Dedifferentiated amniotic fluid mesenchymal stem cell (primary cell): ENCODE measurements around the gene HAUS6.
"Not testable (repeated sequence)": the region's sequence is repeated elsewhere in the genome, so short reads cannot be mapped to it uniquely, and the experiment has no call there.

Experiments used
- DNase-seq: peaks from one replicate; pipeline ENCODE4 v3.0.0-alpha.2; 2016; ENCODE audit errors: extremely low spot score

HAUS6 gene, protein sequence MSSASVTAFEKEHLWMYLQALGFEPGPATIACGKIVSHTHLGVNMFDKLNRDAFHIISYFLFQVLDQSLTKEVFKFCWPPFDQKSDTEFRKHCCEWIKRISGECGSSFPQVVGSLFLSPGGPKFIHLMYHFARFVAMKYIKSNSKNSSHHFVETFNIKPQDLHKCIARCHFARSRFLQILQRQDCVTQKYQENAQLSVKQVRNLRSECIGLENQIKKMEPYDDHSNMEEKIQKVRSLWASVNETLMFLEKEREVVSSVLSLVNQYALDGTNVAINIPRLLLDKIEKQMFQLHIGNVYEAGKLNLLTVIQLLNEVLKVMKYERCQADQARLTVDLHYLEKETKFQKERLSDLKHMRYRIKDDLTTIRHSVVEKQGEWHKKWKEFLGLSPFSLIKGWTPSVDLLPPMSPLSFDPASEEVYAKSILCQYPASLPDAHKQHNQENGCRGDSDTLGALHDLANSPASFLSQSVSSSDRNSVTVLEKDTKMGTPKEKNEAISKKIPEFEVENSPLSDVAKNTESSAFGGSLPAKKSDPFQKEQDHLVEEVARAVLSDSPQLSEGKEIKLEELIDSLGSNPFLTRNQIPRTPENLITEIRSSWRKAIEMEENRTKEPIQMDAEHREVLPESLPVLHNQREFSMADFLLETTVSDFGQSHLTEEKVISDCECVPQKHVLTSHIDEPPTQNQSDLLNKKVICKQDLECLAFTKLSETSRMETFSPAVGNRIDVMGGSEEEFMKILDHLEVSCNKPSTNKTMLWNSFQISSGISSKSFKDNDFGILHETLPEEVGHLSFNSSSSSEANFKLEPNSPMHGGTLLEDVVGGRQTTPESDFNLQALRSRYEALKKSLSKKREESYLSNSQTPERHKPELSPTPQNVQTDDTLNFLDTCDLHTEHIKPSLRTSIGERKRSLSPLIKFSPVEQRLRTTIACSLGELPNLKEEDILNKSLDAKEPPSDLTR

GRCh38 chr9:19102631-19103345 is at the start of gene HAUS6:
TSS of gene HAUS6 (minus strand) at chr9:19102904. CDS start at chr9:19102651, 253 bp downstream.
- DNase-seq, result peak; percentile 98

DNA sequence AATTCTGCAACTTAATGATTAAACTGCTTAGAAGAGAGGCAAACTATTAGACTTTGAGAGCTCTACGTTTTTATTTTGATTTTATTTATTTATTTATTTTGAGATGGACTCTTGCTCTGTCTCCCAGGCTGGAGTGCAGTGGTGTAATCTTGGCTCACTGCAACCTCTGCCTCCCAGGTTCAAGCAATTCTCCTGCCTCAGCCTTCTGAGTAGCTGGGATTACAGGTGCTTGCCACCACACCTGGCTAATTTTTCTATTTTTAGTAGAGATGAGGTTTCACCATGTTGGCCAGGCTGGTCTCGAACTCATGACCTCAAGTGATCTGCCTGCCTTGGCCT is 49.4 kb upstream of the HAUS6 start:
- not testable (repeated sequence) for DNase-seq

GRCh38 chr9:19151425-19152159 is 48.9 kb upstream of the HAUS6 start:
- DNase-seq, result no peak

GRCh38 chr9:19149230-19149629 is 46.5 kb upstream of the HAUS6 start:
- DNase-seq, result no peak

- DNase-seq, result no peak
Observed at GRCh38 chr9:19148187-19148586, 45.5 kb upstream of the HAUS6 start.

GRCh38 chr9:19146441-19147024 is 43.8 kb upstream of the HAUS6 start:
- no peak for DNase-seq

DNA sequence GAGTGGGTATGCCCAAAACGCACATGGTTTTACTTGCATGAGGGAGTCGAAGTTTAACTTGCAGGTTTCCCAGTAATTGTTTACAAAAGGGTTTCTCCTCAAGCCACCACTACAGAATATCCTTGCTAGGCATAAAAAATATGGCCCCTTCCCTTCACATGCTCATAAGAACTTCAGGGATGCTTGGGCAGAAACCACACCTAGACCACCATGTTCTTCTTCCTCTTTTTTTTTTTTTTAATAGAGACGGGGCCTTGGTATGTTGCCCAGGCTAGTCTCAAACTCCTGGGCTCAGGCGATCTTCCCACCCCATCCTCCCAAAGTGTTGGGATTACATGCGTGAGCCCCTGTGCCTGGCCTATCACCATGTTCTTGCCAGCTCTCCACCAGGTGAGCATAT is 43.2 kb upstream of the HAUS6 start:
- DNase-seq, result no peak

DNA sequence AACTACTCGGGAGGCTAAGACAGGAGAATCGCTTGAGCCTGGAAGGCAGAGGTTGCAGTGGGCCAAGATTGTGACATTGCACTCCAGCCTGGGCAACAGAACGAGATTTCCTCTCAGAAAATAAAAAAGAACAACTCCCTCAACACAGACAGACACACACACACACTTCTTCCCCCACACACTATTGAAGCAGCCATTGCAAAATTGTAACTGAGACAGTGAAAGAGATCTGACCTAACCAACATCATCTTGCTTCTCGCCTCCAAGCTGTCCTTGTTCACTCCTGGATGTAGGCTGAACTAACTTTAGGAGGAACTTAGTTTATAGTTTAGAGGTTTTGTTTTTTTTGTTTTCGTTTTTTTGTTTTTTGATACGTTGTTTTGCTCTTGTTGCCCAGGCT is 37.6 kb upstream of the HAUS6 start:
- no peak for DNase-seq

DNA sequence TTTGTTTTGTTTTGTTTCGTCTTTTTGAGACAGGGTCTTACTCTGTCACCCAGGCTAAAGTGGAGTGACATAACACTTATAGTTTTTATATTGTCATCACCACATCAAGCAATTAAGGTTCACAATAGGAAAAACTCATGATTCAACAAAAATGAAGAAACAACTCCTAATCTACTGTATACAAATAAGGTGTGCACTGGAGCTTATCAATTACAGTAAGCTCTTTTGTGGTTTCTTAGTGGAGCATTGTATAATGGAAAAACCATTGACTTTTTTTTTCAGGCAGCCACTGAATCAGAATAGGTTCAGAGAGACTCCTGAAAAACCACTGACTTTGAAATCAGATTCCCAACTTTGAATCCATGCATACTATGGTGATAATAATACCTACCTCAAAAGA is 35.4 kb upstream of the HAUS6 start:
- DNase-seq, result no peak

- DNase-seq, result peak; percentile 38
Observed at GRCh38 chr9:19137282-19137681, 34.6 kb upstream of the HAUS6 start.

- no peak for DNase-seq
Observed at GRCh38 chr9:19136129-19136528, 33.4 kb upstream of the HAUS6 start.

DNA sequence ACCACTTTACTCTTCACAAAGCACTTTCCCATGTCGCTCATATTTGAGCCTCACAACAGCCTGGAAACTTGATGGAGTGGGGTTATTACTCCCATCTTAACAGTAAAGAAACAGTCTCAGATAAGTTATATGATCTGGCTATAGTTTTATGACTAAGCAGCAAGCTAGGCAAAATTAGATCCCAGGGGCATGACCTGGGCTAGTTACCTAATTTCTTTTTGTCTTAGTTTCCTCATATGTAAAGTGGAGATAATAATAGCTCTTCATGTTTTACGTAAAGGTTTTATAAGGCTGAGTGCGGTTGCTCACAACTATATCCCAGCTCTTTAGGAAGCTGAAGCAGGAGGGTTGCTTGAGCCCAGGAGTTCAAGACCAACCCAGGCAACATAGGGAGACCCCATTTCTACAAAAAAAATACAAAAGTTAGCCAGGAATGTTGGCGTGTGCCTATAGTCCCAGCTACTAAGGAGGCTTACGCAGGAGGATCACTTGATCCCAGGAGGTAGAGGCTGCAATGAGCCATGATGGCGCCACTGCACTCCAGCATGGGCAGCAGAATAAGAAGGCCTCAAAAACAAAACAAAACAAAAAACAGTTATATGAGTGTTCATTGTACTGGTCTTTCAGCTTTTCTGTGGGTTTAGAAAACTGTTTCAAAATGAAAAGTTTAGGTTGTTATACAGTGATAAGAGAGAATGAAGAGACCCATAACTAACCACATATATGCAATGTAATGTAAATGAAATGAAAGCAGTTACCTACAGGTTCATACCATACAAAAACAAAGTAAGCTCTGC is 31.0 kb upstream of the HAUS6 start:
- DNase-seq, result no peak

DNA sequence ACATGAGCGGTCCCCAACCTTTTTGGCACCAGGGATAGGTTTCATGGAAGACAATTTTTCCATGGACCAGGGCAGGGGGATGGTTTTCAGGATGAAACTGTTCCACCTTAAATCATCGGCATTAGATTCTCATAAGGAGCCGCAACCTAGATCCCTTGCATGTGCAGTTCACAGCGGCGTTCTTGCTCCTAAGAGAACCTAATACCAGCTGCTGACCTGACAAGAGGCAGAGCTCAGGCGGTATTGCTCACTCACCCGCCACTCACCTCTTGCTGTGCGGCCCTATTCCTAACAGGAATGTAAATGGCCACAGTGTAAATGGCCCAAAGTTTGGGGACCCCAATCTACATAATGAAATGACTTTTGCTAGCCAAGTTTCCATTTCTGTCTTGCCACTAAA is 27.7 kb upstream of the HAUS6 start:
- no peak for DNase-seq

GRCh38 chr9:19127871-19128500 is 25.3 kb upstream of the HAUS6 start:
- no peak for DNase-seq

DNA sequence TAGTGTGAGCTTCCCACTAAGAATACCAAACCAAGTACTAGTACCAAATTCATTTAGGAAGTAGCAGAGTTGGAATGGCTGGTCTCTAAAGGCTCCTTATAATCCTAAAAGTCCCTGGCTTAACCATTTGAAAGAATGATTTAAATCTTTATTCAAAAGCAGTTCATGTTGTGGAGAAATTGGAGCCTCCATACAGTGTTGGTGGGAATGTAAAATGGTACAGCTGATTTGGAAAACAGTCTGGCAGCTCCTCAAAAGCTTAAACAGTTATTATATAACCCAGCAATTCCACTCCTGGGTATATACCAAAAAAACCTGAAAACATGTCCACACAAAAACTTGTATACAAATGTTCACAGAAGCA is 21.7 kb upstream of the HAUS6 start:
- no peak for DNase-seq

GRCh38 chr9:19122490-19123042 is 19.9 kb upstream of the HAUS6 start:
- DNase-seq, result no peak

GRCh38 chr9:19120877-19121276 is 18.2 kb upstream of the HAUS6 start:
- no peak for DNase-seq

DNA sequence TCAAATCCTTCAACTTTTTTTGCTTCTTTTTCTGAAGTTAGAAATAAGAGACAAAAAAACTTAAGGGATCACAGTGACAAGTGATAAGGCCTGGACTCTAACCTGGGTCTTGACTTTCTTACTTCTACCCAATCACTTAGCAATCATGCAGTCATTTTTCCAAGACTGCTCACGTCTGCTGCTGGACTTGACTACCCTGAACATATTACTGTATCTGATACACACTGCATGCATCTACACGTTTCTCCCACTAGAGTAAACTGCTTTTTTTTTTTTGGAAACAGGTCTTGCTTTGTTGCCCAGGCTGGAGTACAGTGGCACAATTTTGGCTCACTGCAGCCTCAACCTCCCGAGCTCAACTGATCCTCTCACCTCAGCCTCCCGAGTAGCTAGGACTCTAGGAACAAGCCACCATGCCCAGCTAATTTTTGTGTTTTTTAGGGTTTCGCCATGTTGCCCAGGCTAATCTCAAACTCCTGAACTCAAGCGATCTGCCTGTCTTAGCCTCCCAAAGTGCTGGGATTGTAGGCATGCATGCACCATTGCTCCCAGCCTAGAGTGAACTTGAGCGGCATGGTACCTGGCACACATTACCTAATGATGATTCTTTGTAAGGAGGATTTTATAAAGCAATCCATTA is 17.2 kb upstream of the HAUS6 start:
- no peak for DNase-seq

GRCh38 chr9:19119246-19119645 is 16.5 kb upstream of the HAUS6 start:
- no peak for DNase-seq
